Right lobe of liver (tissue), 6 donors: ENCODE data around the gene IZUMO4. TPM values are rescaled to one million over a fixed set of nuclear protein-coding genes. Genes with fewer than 3 reads are reported as not detected.

ENCODE experiments used
- ATAC-seq, 4 donors: fragments of 200-7000 bp; cut with Tn5 transposase; one replicate each; pipeline ENCODE4 v1.9.1; 2020; ENCODE audit warnings: mild to moderate bottlenecking in 4 of 4, moderate library complexity in 4 of 4
- DNase-seq, 3 donors: peaks; one replicate each; pipeline ENCODE4 v3.0.0-alpha.2; 2020
- H3K27ac ChIP-seq, 3 donors: fragments of 200-600 bp; one replicate each; pipeline ENCODE4 v1.8.0; 2022
- H3K27me3 ChIP-seq, 2 donors: fragments of 200-600 bp; one replicate each; pipeline ENCODE4 v1.8.0; 2022
- H3K36me3 ChIP-seq, 4 donors: fragments of 200-600 bp; sonication (generic) in 1 of 4; one replicate each; pipeline versions ENCODE4 v1.5.1 to v1.8.0; 2017 to 2022; ENCODE audit warnings: control low read depth in 1 of 4
- H3K4me1 ChIP-seq, 4 donors: fragments of 200-600 bp; sonication (generic) in 1 of 4; one replicate each; pipeline versions ENCODE4 v1.5.1 to v1.8.0; 2017 to 2022; ENCODE audit warnings: control low read depth in 1 of 4
- H3K4me3 ChIP-seq, 3 donors: fragments of 200-600 bp; one replicate each; pipeline ENCODE4 v1.8.0; 2022
- H3K9me3 ChIP-seq, 4 donors: fragments of 200-600 bp; sonication (generic) in 1 of 4; one replicate each; pipeline versions ENCODE4 v1.5.1 to v1.8.0; 2017 to 2022; ENCODE audit warnings: control low read depth in 1 of 4
- POLR2A ChIP-seq: fragments of 450-650 bp; IDR thresholded peaks from one replicate; pipeline ENCODE4 v1.6.1; 2017; ENCODE audit warnings: antibody characterized with exemption, mild to moderate bottlenecking
- WGBS: methylation state at CpG from one replicate; pipeline ENCODE4 v1.1.6; 2018; ENCODE audit warnings: low coverage, low lambda C conversion rate; ENCODE audit not compliant: insufficient coverage; ENCODE audit errors: missing lambda C conversion rate; 5-methylcytosine and 5-hydroxymethylcytosine counted together
- intact Hi-C, 2 donors: fragments of 100-400 bp; cut with DNase I; formaldehyde crosslinking; loops; one replicate each; pipeline versions ENCODE4 v1.11.2 to v1.14.1; 2022
- total RNA-seq, 6 experiments: library from RNA; depleted of rRNA in 2 of 6; stranded (reverse); fragments of >200 nt in 2 of 6; fragmentation: NEBNext Ultra II Directional in 3 of 6; extraction: Animal tissue kit (Norgen Biotek cat#: 25700) in 3 of 6; gene quantifications; one replicate each; pipeline versions ENCODE4 v1.1.0 to v1.2.4, GENCODE V29; 2016 to 2023
- TF ChIP-seq, protein P1 (sequence below), 4 donors: fragments of 200-600 bp in 3 of 4; fragments of 450-650 bp in 1 of 4; IDR thresholded peaks; one replicate each; pipeline versions ENCODE4 v1.5.1 to v1.8.0; 2016 to 2022; ENCODE audit warnings: antibody characterized with exemption in 4 of 4, mild to moderate bottlenecking in 2 of 4
- donor health status: DM: no; HTN: yes; CAD: no.
- donor health status: DM: no; HTN: no; CAD: no.
- donor health status: DM: no; HTN: no; CAD: no.
- donor health status: DM: no; HTN: yes; CAD: no.
- donor health status: DM: no; HTN: yes; CAD: no.

IZUMO4 gene
- total RNA-seq, 6 experiments from 2014 or later = 1.2 to 6.9 (median 4.2) TPM; not detected in 1

DNA sequence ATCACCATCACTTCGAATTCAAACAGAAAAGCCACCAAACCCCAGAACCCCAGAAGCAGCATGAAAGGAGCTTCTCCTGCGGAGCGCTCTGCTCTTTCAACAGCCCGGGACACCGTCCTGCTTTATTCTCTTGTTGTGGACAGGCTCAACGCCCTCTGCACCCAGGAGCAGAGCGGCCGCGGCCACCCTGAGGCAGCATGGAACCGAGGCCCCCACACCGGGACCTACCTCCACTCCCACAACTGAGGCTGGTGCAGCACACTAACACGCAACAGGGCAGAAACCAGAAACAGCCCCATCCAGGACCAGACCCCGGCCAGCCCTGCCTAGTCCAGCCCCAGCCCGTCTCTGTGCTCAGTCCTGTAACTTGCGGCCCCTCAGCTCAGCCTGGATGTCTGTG lies 47.5 kb downstream of the IZUMO4 start:
- 93% methylated on average over 3 of the region's 15 CpGs for whole genome bisulfite sequencing
- ATAC-seq (no peak), DNase-seq (no peak)
- intact Hi-C loops = no loop called here
- no peaks in the 10 kb centered on the region for H3K9me3 ChIP-seq
- no peak overlapping the region for H3K4me3 ChIP-seq
- no peaks in the 10 kb centered on the region for H3K36me3 ChIP-seq
- H3K27me3 ChIP-seq = no peaks in the 10 kb centered on the region
- H3K27ac ChIP-seq = no peak overlapping the region
- H3K4me1 ChIP-seq = peaks cover 0 to 29% (median 10%) of the 10 kb centered on the region in 4 donors
- TF ChIP-seq POLR2A = no peak
- TF ChIP-seq, protein P1, sequence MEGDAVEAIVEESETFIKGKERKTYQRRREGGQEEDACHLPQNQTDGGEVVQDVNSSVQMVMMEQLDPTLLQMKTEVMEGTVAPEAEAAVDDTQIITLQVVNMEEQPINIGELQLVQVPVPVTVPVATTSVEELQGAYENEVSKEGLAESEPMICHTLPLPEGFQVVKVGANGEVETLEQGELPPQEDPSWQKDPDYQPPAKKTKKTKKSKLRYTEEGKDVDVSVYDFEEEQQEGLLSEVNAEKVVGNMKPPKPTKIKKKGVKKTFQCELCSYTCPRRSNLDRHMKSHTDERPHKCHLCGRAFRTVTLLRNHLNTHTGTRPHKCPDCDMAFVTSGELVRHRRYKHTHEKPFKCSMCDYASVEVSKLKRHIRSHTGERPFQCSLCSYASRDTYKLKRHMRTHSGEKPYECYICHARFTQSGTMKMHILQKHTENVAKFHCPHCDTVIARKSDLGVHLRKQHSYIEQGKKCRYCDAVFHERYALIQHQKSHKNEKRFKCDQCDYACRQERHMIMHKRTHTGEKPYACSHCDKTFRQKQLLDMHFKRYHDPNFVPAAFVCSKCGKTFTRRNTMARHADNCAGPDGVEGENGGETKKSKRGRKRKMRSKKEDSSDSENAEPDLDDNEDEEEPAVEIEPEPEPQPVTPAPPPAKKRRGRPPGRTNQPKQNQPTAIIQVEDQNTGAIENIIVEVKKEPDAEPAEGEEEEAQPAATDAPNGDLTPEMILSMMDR (IDR thresholded peaks at IDR 0.05) = no peak

DNA sequence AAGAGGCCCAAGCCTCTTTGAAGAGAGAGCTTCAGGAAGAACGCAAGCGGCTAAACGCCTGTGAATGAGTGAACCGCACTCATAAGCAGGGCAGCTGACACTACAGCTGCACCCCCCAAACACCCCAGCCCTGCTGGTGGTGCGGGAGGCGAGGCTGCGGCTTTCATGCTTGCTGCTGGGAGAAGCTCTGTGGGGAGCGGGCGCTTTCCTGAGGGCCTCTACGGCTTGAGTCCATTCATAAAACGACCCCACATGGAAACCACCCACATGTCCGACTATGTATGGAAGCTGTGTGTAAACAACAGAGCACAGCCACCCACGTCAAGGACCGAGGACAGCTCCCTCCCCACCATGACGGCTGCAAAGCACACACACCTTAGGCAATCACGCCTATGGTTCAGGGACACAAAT lies 49.1 kb downstream of the IZUMO4 start:
- Histone ChIP-seq H3K4me3 (no peak overlapping the region), H3K9me3 (no peaks in the 10 kb centered on the region), H3K36me3 (no peaks in the 10 kb centered on the region), H3K4me1 (peaks cover 0 to 40% (median 17%) of the 10 kb centered on the region in 4 donors), H3K27me3 (no peaks in the 10 kb centered on the region), H3K27ac (no peak overlapping the region)
- peak in 2 of 4 donors; percentile 33 to 35 for ATAC-seq
- no peak for DNase-seq
- intact Hi-C loops = no loop called here
- WGBS = 53% methylated on average over 7 of the region's 16 CpGs
- TF ChIP-seq, protein P1 (IDR thresholded peaks at IDR 0.05) = no peak
- no peak for TF ChIP-seq POLR2A

DNA sequence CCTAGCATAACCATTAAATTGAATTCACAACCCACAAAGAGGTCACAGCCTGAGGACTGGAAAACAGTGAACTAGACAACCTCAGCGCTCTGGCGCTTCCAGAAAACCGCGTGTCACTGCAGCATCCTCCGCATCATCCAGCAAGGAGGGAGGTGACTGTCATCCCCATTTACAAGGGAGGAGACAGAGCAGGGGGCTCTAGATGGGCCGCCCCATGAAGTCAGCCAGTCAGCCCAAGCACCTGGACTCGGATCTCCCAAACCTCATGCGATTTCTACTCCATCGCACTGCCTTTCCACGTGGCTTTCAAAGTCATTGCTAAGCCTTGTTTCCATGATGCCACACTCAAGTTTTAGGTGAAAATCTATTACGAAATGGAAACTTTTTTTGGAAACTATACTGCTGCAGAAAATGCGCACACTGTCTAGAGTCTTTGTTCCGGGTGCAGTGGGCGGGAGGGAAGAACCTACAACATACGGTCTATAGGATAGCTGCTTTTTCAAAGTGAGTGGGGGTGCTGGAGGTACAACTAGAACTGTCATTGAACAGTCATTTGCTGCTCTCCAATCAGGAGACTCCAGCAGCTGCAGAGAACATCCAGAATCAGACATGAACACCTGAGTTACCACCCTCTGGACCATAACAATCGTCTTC lies 51.9 kb downstream of the IZUMO4 start:
- DNase-seq (no peak), ATAC-seq (no peak)
- Histone ChIP-seq H3K27me3 (no peaks in the 10 kb centered on the region), H3K4me1 (peaks cover 0 to 37% (median 21%) of the 10 kb centered on the region in 4 donors), H3K9me3 (no peaks in the 10 kb centered on the region), H3K36me3 (no peaks in the 10 kb centered on the region), H3K4me3 (no peak overlapping the region), H3K27ac (no peak overlapping the region)
- 82% methylated on average over 15 of the region's 16 CpGs for WGBS
- intact Hi-C loops = no loop called here
- TF ChIP-seq, protein P1 (IDR thresholded peaks at IDR 0.05) = no peak
- no peak for TF ChIP-seq POLR2A

Other genes with a start within 250 kb of the IZUMO4 start
- gene REXO1, start 248.4 kb upstream of the IZUMO4 start, total RNA-seq = 10 to 100 TPM in 4 of 6 experiments, 1 to 10 TPM in 2; 8.0 to 17.7 (median 12.6) TPM
- 10 to 100 TPM in 5 of 6 experiments, 1 to 10 TPM in 1; 9.9 to 23.6 (median 10.8) TPM for gene KLF16, start 233.3 kb upstream of the IZUMO4 start, total RNA-seq
- gene ABHD17A, start 211.4 kb upstream of the IZUMO4 start, total RNA-seq = 10 to 100 TPM; 20.4 to 49.5 (median 23.5) TPM
- 1 to 10 TPM; 1.8 to 5.3 (median 2.7) TPM for gene ADAT3, start 191.5 kb upstream of the IZUMO4 start, total RNA-seq
- 10 to 100 TPM; 22.1 to 60.6 (median 24.4) TPM for gene SCAMP4, start 191.5 kb upstream of the IZUMO4 start, total RNA-seq
- 10 to 100 TPM; 14.4 to 35.2 (median 22.6) TPM for gene CSNK1G2, start 155.7 kb upstream of the IZUMO4 start, total RNA-seq
- 10 to 100 TPM; 22.2 to 42.6 (median 29.2) TPM for gene BTBD2, start 81.2 kb upstream of the IZUMO4 start, total RNA-seq
- gene MKNK2, start 45.7 kb upstream of the IZUMO4 start, total RNA-seq = 100 to 1,000 TPM in 4 of 6 experiments, 10 to 100 TPM in 2; 80.5 to 218 (median 117) TPM
- 10 to 100 TPM in 4 of 6 experiments, 1 to 10 TPM in 2; 8.3 to 13.8 (median 10.8) TPM for gene MOB3A, start 589 bp upstream of the IZUMO4 start, total RNA-seq
- 10 to 100 TPM; 55.5 to 99.0 (median 65.5) TPM for gene AP3D1, start 54.7 kb downstream of the IZUMO4 start, total RNA-seq
- gene DOT1L, start 67.0 kb downstream of the IZUMO4 start, total RNA-seq = 10 to 100 TPM; 10.3 to 23.5 (median 14.9) TPM
- gene PLEKHJ1, start 139.4 kb downstream of the IZUMO4 start, total RNA-seq = 10 to 100 TPM; 24.4 to 49.3 (median 28.6) TPM
- 10 to 100 TPM; 14.0 to 22.1 (median 19.1) TPM for gene SF3A2, start 139.9 kb downstream of the IZUMO4 start, total RNA-seq
- gene AMH, start 152.4 kb downstream of the IZUMO4 start, total RNA-seq = 1 to 10 TPM in 1 of 6 experiments, under 1 TPM in 5; 0.24 to 1.2 (median 0.59) TPM
- under 1 TPM in 3 of 6 experiments, not detected in 3; 0.28 to 0.81 (median 0.42) TPM for gene JSRP1, start 159.5 kb downstream of the IZUMO4 start, total RNA-seq
- under 1 TPM; 0.07 to 0.49 (median 0.36) TPM for gene PEAK3, start 185.3 kb downstream of the IZUMO4 start, total RNA-seq
- gene LINGO3, start 211.2 kb downstream of the IZUMO4 start, total RNA-seq = not detected
- gene LSM7, start 231.7 kb downstream of the IZUMO4 start, total RNA-seq = 10 to 100 TPM; 22.4 to 64.2 (median 28.2) TPM
- 10 to 100 TPM; 11.8 to 39.8 (median 26.5) TPM for gene SPPL2B, start 231.8 kb downstream of the IZUMO4 start, total RNA-seq